ENCODE measurements around the gene TBC1D5. TPM values are rescaled to one million over a fixed set of nuclear protein-coding genes. Genes with fewer than 3 reads are reported as not detected.

The TBC1D5 gene
- total RNA-seq, 1 donor from 2014 or later: 67.1 TPM

- FAIRE-seq (no peak), DNase-seq (ENCODE audit: low read depth) (no peak)
- no peak for TF ChIP-seq CTCF (IDR thresholded peaks at IDR 0.05; ENCODE audit: insufficient read depth, low read length, severe bottlenecking)
- H3K4me3 ChIP-seq (ENCODE audit: low read depth, low read length): no peak overlapping the region
- no peaks in the 10 kb centered on the region for H3K36me3 ChIP-seq (ENCODE audit: control insufficient read depth, insufficient read depth, low read length)
- no peaks in the 10 kb centered on the region for H3K27me3 ChIP-seq (ENCODE audit: control insufficient read depth, insufficient read depth, low read length)
Observed at GRCh38 chr3:17553080-17553479, 189.4 kb downstream of the TBC1D5 start.

GRCh38 chr3:17552351-17552750 is 190.1 kb downstream of the TBC1D5 start:
- H3K4me3 ChIP-seq (ENCODE audit: low read depth, low read length): no peak overlapping the region
- TF ChIP-seq CTCF (IDR thresholded peaks at IDR 0.05; ENCODE audit: insufficient read depth, low read length, severe bottlenecking): no peak
- no peaks in the 10 kb centered on the region for H3K36me3 ChIP-seq (ENCODE audit: control insufficient read depth, insufficient read depth, low read length)
- FAIRE-seq: no peak
- no peak for DNase-seq (ENCODE audit: low read depth)
- H3K27me3 ChIP-seq (ENCODE audit: control insufficient read depth, insufficient read depth, low read length): no peaks in the 10 kb centered on the region

GRCh38 chr3:17551895-17552294 is 190.5 kb downstream of the TBC1D5 start:
- H3K4me3 ChIP-seq (ENCODE audit: low read depth, low read length): no peak overlapping the region
- no peaks in the 10 kb centered on the region for H3K27me3 ChIP-seq (ENCODE audit: control insufficient read depth, insufficient read depth, low read length)
- FAIRE-seq: no peak
- DNase-seq (ENCODE audit: low read depth): no peak
- H3K36me3 ChIP-seq (ENCODE audit: control insufficient read depth, insufficient read depth, low read length): no peaks in the 10 kb centered on the region
- no peak for TF ChIP-seq CTCF (IDR thresholded peaks at IDR 0.05; ENCODE audit: insufficient read depth, low read length, severe bottlenecking)

GRCh38 chr3:17551333-17551732 is 191.1 kb downstream of the TBC1D5 start:
- no peak for FAIRE-seq
- TF ChIP-seq CTCF (IDR thresholded peaks at IDR 0.05; ENCODE audit: insufficient read depth, low read length, severe bottlenecking): no peak
- Histone ChIP-seq H3K4me3 (ENCODE audit: low read depth, low read length) (no peak overlapping the region), H3K36me3 (ENCODE audit: control insufficient read depth, insufficient read depth, low read length) (no peaks in the 10 kb centered on the region), H3K27me3 (ENCODE audit: control insufficient read depth, insufficient read depth, low read length) (no peaks in the 10 kb centered on the region)
- no peak for DNase-seq (ENCODE audit: low read depth)

- no peak for FAIRE-seq
- H3K36me3 ChIP-seq (ENCODE audit: control insufficient read depth, insufficient read depth, low read length): no peaks in the 10 kb centered on the region
- no peak for TF ChIP-seq CTCF (IDR thresholded peaks at IDR 0.05; ENCODE audit: insufficient read depth, low read length, severe bottlenecking)
- no peak for DNase-seq (ENCODE audit: low read depth)
- no peak overlapping the region for H3K4me3 ChIP-seq (ENCODE audit: low read depth, low read length)
- H3K27me3 ChIP-seq (ENCODE audit: control insufficient read depth, insufficient read depth, low read length): no peaks in the 10 kb centered on the region
Observed at GRCh38 chr3:17550624-17551023, 191.8 kb downstream of the TBC1D5 start.

GRCh38 chr3:17546500-17547255 is 195.8 kb downstream of the TBC1D5 start:
- no peak overlapping the region for H3K4me3 ChIP-seq (ENCODE audit: low read depth, low read length)
- DNase-seq (ENCODE audit: low read depth) (no peak), FAIRE-seq (no peak)
- TF ChIP-seq CTCF (IDR thresholded peaks at IDR 0.05; ENCODE audit: insufficient read depth, low read length, severe bottlenecking): no peak
- H3K36me3 ChIP-seq (ENCODE audit: control insufficient read depth, insufficient read depth, low read length): no peaks in the 10 kb centered on the region
- no peaks in the 10 kb centered on the region for H3K27me3 ChIP-seq (ENCODE audit: control insufficient read depth, insufficient read depth, low read length)

Measured in bronchial epithelial cell (primary cell).